NCI-H2107 (cell line): Measurements from ENCODE around the gene RHCE.
"Not testable (repeated sequence)": the region's sequence is repeated elsewhere in the genome, so short reads cannot be mapped to it uniquely, and the experiment has no call there.

Experiments used
- DNase-seq: peaks from one replicate; lab custom pipeline; 2025; lab: John Stamatoyannopoulos, UW

The RHCE gene

GRCh38 chr1:25432749-25433388, 12.2 kb upstream of the RHCE start:
- no peak for DNase-seq

- no peak for DNase-seq
These were observed 11.5 kb upstream of the RHCE start for GRCh38 chr1:25431955-25432719.

GRCh38 chr1:25430967-25431881, 10.6 kb upstream of the RHCE start:
- no peak for DNase-seq

- peak; percentile 99 for DNase-seq
These were observed 9.7 kb upstream of the RHCE start, which contains the start of gene MACO1 for GRCh38 chr1:25430073-25430966. TSS of gene MACO1 (plus strand) at chr1:25430897. CDS start at chr1:25431099, 202 bp downstream.

GRCh38 chr1:25428475-25429166, 8.0 kb upstream of the RHCE start:
- DNase-seq, result no peak

GRCh38 chr1:25427696-25428095, 7.1 kb upstream of the RHCE start:
- no peak for DNase-seq

GRCh38 chr1:25425098-25426085, 4.8 kb upstream of the RHCE start:
- no peak for DNase-seq

GRCh38 chr1:25423206-25423605, 2.6 kb upstream of the RHCE start:
- DNase-seq, result not testable (repeated sequence)

- DNase-seq, result not testable (repeated sequence)
These were observed 1.3 kb downstream of the RHCE start for GRCh38 chr1:25419339-25419738.

GRCh38 chr1:25417280-25417679, 3.3 kb downstream of the RHCE start:
- not testable (repeated sequence) for DNase-seq

- DNase-seq, result not testable (repeated sequence)
These were observed 6.0 kb downstream of the RHCE start for GRCh38 chr1:25414578-25414977.

- DNase-seq, result not testable (repeated sequence)
These were observed 6.5 kb downstream of the RHCE start for GRCh38 chr1:25414157-25414556.

GRCh38 chr1:25412872-25413623, 7.6 kb downstream of the RHCE start:
- not testable (repeated sequence) for DNase-seq

GRCh38 chr1:25409641-25410427, 10.8 kb downstream of the RHCE start:
- DNase-seq, result not testable (repeated sequence)

GRCh38 chr1:25405731-25406305, 14.8 kb downstream of the RHCE start:
- DNase-seq, result not testable (repeated sequence)

GRCh38 chr1:25402947-25403803, 17.4 kb downstream of the RHCE start:
- DNase-seq, result not testable (repeated sequence)
